ENCODE measurements around the gene BMX.

The BMX gene

DNA sequence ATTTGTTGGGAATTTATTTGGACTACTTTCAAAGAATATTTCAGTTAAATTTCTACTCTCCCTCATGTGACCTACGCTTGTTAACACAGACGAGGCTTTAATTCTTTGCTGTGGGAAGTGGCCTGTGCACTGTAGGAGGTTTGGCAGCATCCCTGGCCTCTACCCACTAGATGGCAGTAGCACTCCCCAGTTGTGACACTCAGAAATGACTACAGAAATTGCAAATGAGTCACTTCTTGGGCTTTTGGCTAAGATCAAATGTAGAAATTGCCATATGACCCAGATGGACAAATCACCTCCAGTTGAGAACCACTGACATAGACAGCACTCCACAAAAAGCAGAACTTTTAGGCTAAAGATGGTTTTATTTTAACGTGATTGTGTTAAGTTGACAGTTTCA lies 29.6 kb upstream of the BMX start:
- H3K27ac ChIP-seq = no peak overlapping the region
- TF ChIP-seq CTCF (IDR thresholded peaks at IDR 0.05) = peak; percentile 57
- no peak overlapping the region for H3K4me3 ChIP-seq
- DNase-seq (ENCODE audit: low spot score) = no peak

- Histone ChIP-seq H3K27ac (no peak overlapping the region), H3K4me3 (no peak overlapping the region)
- DNase-seq (ENCODE audit: low spot score) = no peak
- TF ChIP-seq CTCF (IDR thresholded peaks at IDR 0.05) = no peak
These were observed 28.1 kb upstream of the BMX start for GRCh38 chrX:15472531-15472930.

- no peak for TF ChIP-seq CTCF (IDR thresholded peaks at IDR 0.05)
- H3K4me3 ChIP-seq = no peak overlapping the region
- no peak for DNase-seq (ENCODE audit: low spot score)
- H3K27ac ChIP-seq = no peak overlapping the region
These were observed 26.6 kb upstream of the BMX start for GRCh38 chrX:15474028-15474427.

- no peak overlapping the region for H3K4me3 ChIP-seq
- TF ChIP-seq CTCF (IDR thresholded peaks at IDR 0.05) = no peak
- no peak for DNase-seq (ENCODE audit: low spot score)
- H3K27ac ChIP-seq = no peak overlapping the region
These were observed 25.6 kb upstream of the BMX start for GRCh38 chrX:15475021-15475420.

- DNase-seq (ENCODE audit: low spot score) = no peak
- no peak overlapping the region for H3K4me3 ChIP-seq
- TF ChIP-seq CTCF (IDR thresholded peaks at IDR 0.05) = no peak
- H3K27ac ChIP-seq = no peak overlapping the region
These were observed 25.1 kb upstream of the BMX start for GRCh38 chrX:15475486-15475885.

- Histone ChIP-seq H3K4me3 (no peak overlapping the region), H3K27ac (no peak overlapping the region)
- DNase-seq (ENCODE audit: low spot score) = no peak
- TF ChIP-seq CTCF (IDR thresholded peaks at IDR 0.05) = no peak
These were observed 16.7 kb upstream of the BMX start for GRCh38 chrX:15483891-15484290.

DNA sequence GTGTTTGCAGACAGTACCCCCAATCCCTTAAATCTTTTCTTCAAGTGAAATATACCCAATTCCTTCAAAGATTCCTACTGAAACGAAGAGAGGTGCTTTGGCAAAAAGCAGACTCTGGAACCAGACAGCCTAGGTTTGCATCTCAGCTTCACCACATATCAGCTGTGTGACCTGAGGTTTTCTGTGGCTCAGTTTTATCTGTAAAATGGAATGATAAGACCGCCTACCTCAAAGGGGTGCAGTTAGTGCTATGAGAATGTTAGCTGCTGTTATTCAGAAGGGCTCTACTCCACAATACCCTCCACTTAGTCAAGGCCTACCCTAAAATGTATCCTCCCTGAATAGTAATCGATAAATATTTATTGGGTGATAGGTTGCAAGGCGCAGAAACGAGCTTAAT lies 8.1 kb upstream of the BMX start:
- TF ChIP-seq CTCF (IDR thresholded peaks at IDR 0.05) = no peak
- Histone ChIP-seq H3K4me3 (peak overlapping the region; percentile 69), H3K27ac (peak overlapping the region; percentile 39 to 75)
- no peak for DNase-seq (ENCODE audit: low spot score)
